Upper lobe of right lung (tissue), 1 donor: ENCODE results near the gene MTAP. TPM values are rescaled to one million over a fixed set of nuclear protein-coding genes. Genes with fewer than 3 reads are reported as not detected.

ENCODE experiments used
- ATAC-seq: fragments of 200-7000 bp; cut with Tn5 transposase; one replicate; pipeline ENCODE4 v1.9.1; 2020; ENCODE audit warnings: mild to moderate bottlenecking, moderate library complexity
- DNase-seq: peaks from one replicate; pipeline ENCODE4 v3.0.0-alpha.2; 2020
- H3K27ac ChIP-seq: fragments of 200-600 bp; one replicate; pipeline ENCODE4 v1.8.0; 2022
- H3K27me3 ChIP-seq: fragments of 200-600 bp; one replicate; pipeline ENCODE4 v1.8.0; 2022; ENCODE audit warnings: mild to moderate bottlenecking
- H3K36me3 ChIP-seq: fragments of 200-600 bp; one replicate; pipeline ENCODE4 v1.8.0; 2022
- H3K4me1 ChIP-seq: fragments of 200-600 bp; one replicate; pipeline ENCODE4 v1.8.0; 2022
- H3K4me3 ChIP-seq: fragments of 200-600 bp; one replicate; pipeline ENCODE4 v1.8.0; 2022; ENCODE audit warnings: mild to moderate bottlenecking
- H3K9me3 ChIP-seq: fragments of 200-600 bp; one replicate; pipeline ENCODE4 v1.8.0; 2022
- CTCF ChIP-seq: fragments of 200-600 bp; IDR thresholded peaks from one replicate; pipeline ENCODE4 v1.8.0; 2022; ENCODE audit warnings: antibody characterized with exemption
- intact Hi-C: fragments of 100-400 bp; cut with DNase I; formaldehyde crosslinking; loops from one replicate; pipeline ENCODE4 v1.11.0; 2022
- total RNA-seq: library from RNA; stranded (reverse); fragmentation: NEBNext Ultra II Directional; extraction: Animal tissue kit (Norgen Biotek cat#: 25700); gene quantifications from one replicate; pipeline ENCODE4 v1.2.1, GENCODE V29; 2021
- donor health status: DM: no; HTN: yes; CAD: no; lungs with severe emphysema.

Gene MTAP
- total RNA-seq, 1 donor from 2014 or later, result 40.6 TPM

- intact Hi-C loops, result no loop called here
- H3K9me3 ChIP-seq, result no peaks in the 10 kb centered on the region
- no peak overlapping the region for H3K4me3 ChIP-seq
- no peaks in the 10 kb centered on the region for H3K36me3 ChIP-seq
- peaks cover 9% of the 10 kb centered on the region for H3K4me1 ChIP-seq
- H3K27me3 ChIP-seq, result peaks cover 99% of the 10 kb centered on the region
- no peak for DNase-seq
- no peak for TF ChIP-seq CTCF
- H3K27ac ChIP-seq, result no peak overlapping the region
- ATAC-seq, result no peak
Measured at GRCh38 chr9:21970800-21971640, 168.6 kb downstream of the MTAP start.

- no peak overlapping the region for H3K4me3 ChIP-seq
- intact Hi-C loops, result no loop called here
- H3K36me3 ChIP-seq, result no peaks in the 10 kb centered on the region
- no peaks in the 10 kb centered on the region for H3K9me3 ChIP-seq
- DNase-seq, result no peak
- peaks cover 9% of the 10 kb centered on the region for H3K4me1 ChIP-seq
- ATAC-seq, result no peak
- no peak overlapping the region for H3K27ac ChIP-seq
- peaks cover 99% of the 10 kb centered on the region for H3K27me3 ChIP-seq
- TF ChIP-seq CTCF, result no peak
Measured at GRCh38 chr9:21972361-21972760, 169.9 kb downstream of the MTAP start.

DNA sequence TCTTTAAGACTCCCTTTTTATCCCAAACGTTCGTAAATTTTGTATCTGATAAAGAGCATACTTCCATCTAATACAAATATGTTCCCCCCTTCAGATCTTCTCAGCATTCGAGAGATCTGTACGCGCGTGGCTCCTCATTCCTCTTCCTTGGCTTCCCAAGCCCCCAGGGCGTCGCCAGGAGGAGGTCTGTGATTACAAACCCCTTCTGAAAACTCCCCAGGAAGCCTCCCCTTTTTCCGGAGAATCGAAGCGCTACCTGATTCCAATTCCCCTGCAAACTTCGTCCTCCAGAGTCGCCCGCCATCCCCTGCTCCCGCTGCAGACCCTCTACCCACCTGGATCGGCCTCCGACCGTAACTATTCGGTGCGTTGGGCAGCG, 171.9 kb downstream of the MTAP start:
- intact Hi-C loops, result no loop called here
- H3K9me3 ChIP-seq, result no peaks in the 10 kb centered on the region
- DNase-seq, result no peak
- H3K27me3 ChIP-seq, result peaks cover 98% of the 10 kb centered on the region
- H3K4me3 ChIP-seq, result peak overlapping the region; percentile 52
- no peak overlapping the region for H3K27ac ChIP-seq
- ATAC-seq, result no peak
- TF ChIP-seq CTCF, result no peak
- H3K36me3 ChIP-seq, result no peaks in the 10 kb centered on the region
- peaks cover 9% of the 10 kb centered on the region for H3K4me1 ChIP-seq

- no peak for TF ChIP-seq CTCF
- intact Hi-C loops, result no loop called here
- peaks cover 9% of the 10 kb centered on the region for H3K4me1 ChIP-seq
- peak overlapping the region; percentile 52 for H3K4me3 ChIP-seq
- peaks cover 98% of the 10 kb centered on the region for H3K27me3 ChIP-seq
- DNase-seq, result no peak
- H3K27ac ChIP-seq, result no peak overlapping the region
- H3K9me3 ChIP-seq, result no peaks in the 10 kb centered on the region
- peak; percentile 79 for ATAC-seq
- no peaks in the 10 kb centered on the region for H3K36me3 ChIP-seq
Measured at GRCh38 chr9:21974722-21975409, 172.4 kb downstream of the MTAP start.

DNA sequence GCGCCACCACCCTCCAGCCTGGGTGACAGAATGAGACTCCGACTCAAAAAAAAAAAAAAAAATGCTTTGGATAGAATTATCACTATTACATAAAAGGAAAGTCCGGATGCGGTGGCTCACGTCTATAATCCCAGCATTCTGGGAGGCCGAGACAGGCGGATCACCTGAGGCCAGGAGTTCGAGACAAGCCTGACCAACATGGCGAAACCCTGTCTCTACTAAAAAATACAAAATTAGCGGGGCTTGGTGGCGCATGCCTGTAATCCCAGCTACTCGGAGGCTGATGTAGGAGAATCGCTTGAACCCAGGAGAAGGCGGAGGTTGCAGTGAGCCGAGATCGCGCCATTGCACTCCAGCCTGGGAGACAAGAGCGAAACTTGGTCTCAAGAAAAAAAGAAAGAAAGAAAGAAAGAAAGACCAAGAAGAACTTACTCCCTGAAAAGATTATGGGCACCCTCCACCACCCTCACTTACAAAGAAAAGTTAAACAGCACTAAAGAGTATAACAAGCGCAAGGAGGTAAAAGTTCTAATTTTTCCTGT, 174.0 kb downstream of the MTAP start:
- Histone ChIP-seq H3K4me1 (peaks cover 9% of the 10 kb centered on the region), H3K4me3 (no peak overlapping the region), H3K27ac (no peak overlapping the region), H3K27me3 (peaks cover 93% of the 10 kb centered on the region), H3K36me3 (no peaks in the 10 kb centered on the region), H3K9me3 (no peaks in the 10 kb centered on the region)
- DNase-seq (no peak), ATAC-seq (no peak)
- intact Hi-C loops, result no loop called here
- no peak for TF ChIP-seq CTCF
